GM18502 (cell line): ENCODE measurements around the gene FUT3.
"Not testable (repeated sequence)": the region's sequence is repeated elsewhere in the genome, so short reads cannot be mapped to it uniquely, and the experiment has no call there.

Experiments
- ATAC-seq: cut with Tn5 transposase; IDR thresholded peaks from one replicate; pipeline ENCODE4 v1.9.1; 2021; ENCODE audit warnings: mild to moderate bottlenecking; ENCODE audit not compliant: unreplicated experiment, poor library complexity

The FUT3 gene

GRCh38 chr19:5851302-5851701 lies at the start of gene FUT3:
TSS of gene FUT3 (minus strand) at chr19:5851449.
- ATAC-seq, result no peak

GRCh38 chr19:5900976-5901375 lies 49.7 kb upstream of the FUT3 start:
- no peak for ATAC-seq

- no peak for ATAC-seq
Observed at GRCh38 chr19:5899728-5900526, 48.7 kb upstream of the FUT3 start.

GRCh38 chr19:5897189-5897969 lies 46.1 kb upstream of the FUT3 start:
- ATAC-seq, result no peak

- ATAC-seq, result no peak
Observed at GRCh38 chr19:5896365-5897076, 45.3 kb upstream of the FUT3 start.

GRCh38 chr19:5895890-5896289 lies 44.6 kb upstream of the FUT3 start:
- ATAC-seq, result no peak

- ATAC-seq, result no peak
Observed at GRCh38 chr19:5895409-5895808, 44.2 kb upstream of the FUT3 start.

GRCh38 chr19:5894704-5895349 lies 43.6 kb upstream of the FUT3 start:
- ATAC-seq, result no peak

GRCh38 chr19:5893907-5894703 lies 42.9 kb upstream of the FUT3 start:
- ATAC-seq, result no peak

GRCh38 chr19:5893296-5893903 lies 42.2 kb upstream of the FUT3 start:
- no peak for ATAC-seq

GRCh38 chr19:5892772-5893275 lies 41.6 kb upstream of the FUT3 start:
- ATAC-seq, result no peak

GRCh38 chr19:5891938-5892771 lies 40.9 kb upstream of the FUT3 start:
- no peak for ATAC-seq

- no peak for ATAC-seq
Observed at GRCh38 chr19:5891572-5891937, 40.3 kb upstream of the FUT3 start.

- ATAC-seq, result no peak
Observed at GRCh38 chr19:5890099-5890498, 38.9 kb upstream of the FUT3 start.

- ATAC-seq, result no peak
Observed at GRCh38 chr19:5889288-5889971, 38.2 kb upstream of the FUT3 start.

- ATAC-seq, result not testable (repeated sequence)
Observed at GRCh38 chr19:5884065-5884811, 33.0 kb upstream of the FUT3 start.
